ENCODE data around the gene PTBP3. TPM values are rescaled to one million over a fixed set of nuclear protein-coding genes. Genes with fewer than 3 reads are reported as not detected.
A peak's percentile ranks its signal among the peaks of the same experiment; 100 is the strongest.

Gene PTBP3
- total and polyA plus RNA-seq, 2 of the 13 experiments (the other 11 are each of a cell fraction or from before 2014, with no cell fraction given) = 52.8 to 61.1 TPM

GRCh38 chr9:112379177-112380101, 46.0 kb upstream of the PTBP3 start (continued):
- TF ChIP-seq IRF9 (CRISPR knock-in tag; IDR thresholded peaks at IDR 0.05; ENCODE audit: borderline replicate concordance) (peak; percentile 49; the same call in 1 of the 2 replicates), CREB3 (CRISPR knock-in tag; IDR thresholded peaks at IDR 0.05) (no peak; the same call in 1 of the 2 replicates), CCAR2 (optimal IDR thresholded peaks at IDR 0.05; ENCODE audit: low read depth, low read length) (no peak), ZNF7 (CRISPR knock-in tag; IDR thresholded peaks at IDR 0.05) (no peak), ZXDC (CRISPR knock-in tag; IDR thresholded peaks at IDR 0.05) (no peak), ZBTB10 (CRISPR knock-in tag; IDR thresholded peaks at IDR 0.05; ENCODE audit: borderline replicate concordance) (0 out of 2 replicates have a peak, but pooled peaks have one; percentile 22), TCF12 (IDR thresholded peaks at IDR 0.05) (no peak), TCF12 (CRISPR knock-in tag; IDR thresholded peaks at IDR 0.05) (no peak), KDM4B (CRISPR knock-in tag; IDR thresholded peaks at IDR 0.05) (0 out of 2 replicates have a peak, but pooled peaks have one; percentile 35), ZNF329 (CRISPR knock-in tag; IDR thresholded peaks at IDR 0.05; ENCODE audit: low read depth) (no peak), REST (IDR thresholded peaks at IDR 0.05; ENCODE audit: borderline replicate concordance in 1 of 2, low read depth in 1 of 2, low read length in 2 of 2) (peak in 1 of 2 experiments; percentile 28; a peak in 1 of 4 replicates), ZNF839 (CRISPR knock-in tag; IDR thresholded peaks at IDR 0.05; ENCODE audit: borderline replicate concordance) (no peak), ZNF501 (CRISPR knock-in tag; IDR thresholded peaks at IDR 0.05) (peak; percentile 88), ZNF672 (CRISPR knock-in tag; IDR thresholded peaks at IDR 0.05) (no peak), FOXM1 (CRISPR knock-in tag; IDR thresholded peaks at IDR 0.05) (no peak), FOSL1 (CRISPR knock-in tag; IDR thresholded peaks at IDR 0.05; ENCODE audit: borderline replicate concordance) (no peak), ZNF567 (CRISPR knock-in tag; IDR thresholded peaks at IDR 0.05; ENCODE audit: borderline replicate concordance) (no peak)
